HTR-8/SVneo (cell line): ENCODE data around the gene CTNND2.

Experiments used
- DNase-seq: peaks from one replicate; pipeline ENCODE4 v3.0.0; 2011; ENCODE audit warnings: low spot score, mixed read lengths; ENCODE audit not compliant: insufficient read length
- FAIRE-seq: peaks from 2 replicates; lab custom pipeline; 2011; peaks lifted over from hg19 to GRCh38; lab: Jason Lieb, UNC

The CTNND2 gene

DNA sequence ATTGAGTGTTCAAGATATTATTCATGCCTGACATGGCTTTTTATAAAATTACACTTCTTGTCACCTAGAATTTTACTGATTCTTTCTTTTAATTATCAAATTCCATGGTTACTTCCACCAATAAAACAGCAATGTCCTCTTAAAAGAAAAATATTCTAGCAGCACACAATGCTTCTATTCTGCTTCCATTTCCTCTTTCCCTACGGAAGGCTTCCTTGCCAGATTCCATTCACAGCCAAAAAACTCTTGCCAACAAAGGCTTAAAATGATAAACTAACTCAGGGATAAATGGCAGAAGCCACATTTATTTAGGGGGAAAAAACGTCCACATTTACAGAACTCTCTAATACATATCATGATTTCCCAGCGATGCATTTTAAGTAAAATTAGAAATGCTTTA is 111.6 kb downstream of the CTNND2 start:
- FAIRE-seq (no peak), DNase-seq (no peak)

DNA sequence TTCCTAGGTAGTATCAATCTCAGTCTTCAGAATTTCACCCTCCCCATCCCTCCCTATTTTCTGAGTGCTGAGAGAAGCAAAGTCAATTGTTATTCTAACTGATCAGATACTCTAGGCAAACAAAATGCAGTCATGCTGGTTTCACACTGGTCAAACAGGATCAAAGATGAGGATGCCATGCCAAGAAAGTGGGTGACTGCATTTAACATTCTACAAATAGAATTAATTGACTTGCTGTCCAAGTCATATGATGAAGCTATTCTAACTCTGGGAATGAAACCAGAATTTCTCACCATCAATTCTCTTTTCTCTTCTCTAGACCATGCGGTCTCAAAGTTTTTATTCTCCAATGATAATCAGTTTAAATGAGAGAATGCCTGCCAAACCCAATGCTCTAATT is 112.5 kb downstream of the CTNND2 start:
- FAIRE-seq (no peak), DNase-seq (no peak)

DNA sequence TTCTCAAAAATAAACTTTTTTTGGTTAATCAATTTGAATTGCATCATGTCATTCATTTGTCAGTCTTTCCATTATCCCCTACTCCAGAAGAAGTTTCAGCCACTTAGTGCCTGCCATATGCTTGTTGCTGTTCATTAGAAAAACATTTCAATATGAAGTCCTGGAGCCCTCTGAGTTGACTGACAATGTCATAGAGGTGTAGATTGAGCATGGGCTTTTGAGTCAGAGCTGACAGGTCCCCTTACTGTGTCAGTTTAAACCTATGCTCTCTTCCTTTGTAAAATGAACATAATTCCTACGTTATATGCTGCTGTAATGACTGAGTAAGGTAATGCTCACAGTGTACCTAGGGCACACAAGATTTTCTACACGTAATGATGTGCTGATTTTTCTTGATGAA is 114.0 kb downstream of the CTNND2 start:
- FAIRE-seq = peak; percentile 13

DNA sequence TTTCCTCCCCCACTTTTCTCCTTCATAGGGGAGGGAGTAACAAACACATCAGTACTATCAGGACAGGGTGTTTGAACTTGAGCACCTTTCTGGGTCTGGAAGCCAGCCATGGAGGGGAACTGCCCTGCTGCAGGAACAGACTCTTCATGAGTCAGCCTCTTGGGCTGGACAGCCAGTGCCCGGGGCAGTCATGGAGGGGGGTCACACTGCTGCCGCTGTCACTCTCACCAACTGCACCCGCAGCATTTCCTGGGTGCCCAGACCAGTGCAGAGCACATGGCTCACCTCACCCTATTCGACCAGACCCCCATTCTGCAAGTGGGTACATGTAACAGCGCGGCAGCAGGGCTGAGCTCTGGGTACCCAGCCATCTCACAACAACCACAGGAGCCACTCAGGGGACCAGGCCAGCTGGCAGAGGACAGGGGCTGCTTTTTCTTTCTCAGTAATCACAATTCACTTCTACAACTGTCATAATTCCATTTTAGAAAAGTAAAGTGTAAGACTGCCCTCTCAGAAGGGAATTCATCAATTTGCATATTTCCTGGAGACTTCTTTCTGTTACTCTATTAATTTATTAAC is 118.4 kb downstream of the CTNND2 start:
- peak; percentile 42 for FAIRE-seq

More for the DNA sequence above, 114.0 kb downstream of the CTNND2 start:
- DNase-seq = no peak

DNA sequence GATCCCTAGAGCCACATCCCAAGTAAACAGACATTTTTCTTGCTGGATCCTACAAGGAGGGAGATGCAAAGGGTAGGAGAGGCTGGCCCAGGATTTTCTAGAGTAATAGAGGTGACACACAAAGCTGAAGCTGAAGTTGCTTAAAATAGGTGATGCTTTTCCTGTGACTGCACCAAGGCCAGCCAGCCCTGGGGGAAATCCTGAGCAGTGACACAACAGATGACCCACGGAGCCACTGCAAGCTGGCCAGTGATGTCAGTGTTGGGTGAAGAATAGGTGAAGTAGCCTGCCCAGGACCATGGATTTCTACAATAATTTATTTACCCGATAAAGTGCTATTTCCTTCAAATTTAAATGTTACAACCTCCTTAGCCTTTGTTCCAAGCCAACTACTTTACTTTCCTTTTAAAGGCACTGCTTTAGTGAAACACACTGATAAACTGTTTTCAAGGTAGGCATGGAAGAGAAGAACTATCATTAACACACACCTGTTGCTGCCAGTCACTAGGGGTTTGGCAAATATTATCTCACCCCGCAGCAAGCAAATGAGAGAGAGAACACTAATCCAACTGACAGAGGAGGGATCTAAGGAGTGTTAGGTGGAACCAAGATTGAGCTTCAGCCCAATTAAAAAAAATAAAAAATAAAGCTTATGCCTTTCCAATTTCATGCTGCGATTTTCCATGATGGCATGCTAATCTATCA is 123.5 kb downstream of the CTNND2 start:
- no peak for FAIRE-seq
- no peak for DNase-seq

More for the DNA sequence above, 118.4 kb downstream of the CTNND2 start:
- DNase-seq = no peak

DNA sequence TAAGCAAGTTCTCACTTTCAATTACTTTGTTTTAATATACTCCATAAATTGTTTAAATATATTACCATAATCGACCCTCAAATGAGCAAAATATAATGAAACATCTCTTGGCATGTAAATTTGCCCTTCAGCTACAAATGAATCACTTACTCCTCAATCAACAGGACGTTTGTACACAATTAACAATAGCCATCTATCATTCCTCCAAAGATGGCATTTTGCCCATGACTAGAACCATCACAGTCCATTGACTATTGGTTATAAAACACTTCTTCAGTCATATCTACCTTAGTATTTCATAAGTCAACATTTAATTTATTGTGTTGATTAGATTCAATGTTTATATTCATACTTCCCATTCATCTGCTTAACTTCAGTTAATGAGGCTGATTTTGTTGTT is 127.2 kb downstream of the CTNND2 start:
- DNase-seq (no peak), FAIRE-seq (no peak)

DNA sequence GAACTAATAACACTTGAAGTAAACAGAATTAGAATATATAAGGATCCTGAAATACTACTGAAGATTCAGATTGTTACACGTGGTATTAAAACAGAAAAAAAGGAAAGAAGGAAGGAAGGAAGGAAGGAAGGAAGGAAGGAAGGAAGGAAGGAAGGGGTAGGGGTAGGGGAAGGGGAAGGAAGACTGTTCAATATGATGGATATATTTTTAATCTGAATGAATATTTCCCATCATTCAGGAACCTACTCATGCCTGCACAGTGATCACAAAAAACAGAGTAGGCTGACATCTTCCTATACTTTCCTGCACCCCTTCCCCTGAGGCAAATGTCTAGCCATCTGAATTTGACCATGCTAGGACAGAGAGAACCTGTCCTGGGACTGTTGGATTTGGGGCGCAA is 133.9 kb downstream of the CTNND2 start:
- FAIRE-seq = no peak
- DNase-seq = no peak

DNA sequence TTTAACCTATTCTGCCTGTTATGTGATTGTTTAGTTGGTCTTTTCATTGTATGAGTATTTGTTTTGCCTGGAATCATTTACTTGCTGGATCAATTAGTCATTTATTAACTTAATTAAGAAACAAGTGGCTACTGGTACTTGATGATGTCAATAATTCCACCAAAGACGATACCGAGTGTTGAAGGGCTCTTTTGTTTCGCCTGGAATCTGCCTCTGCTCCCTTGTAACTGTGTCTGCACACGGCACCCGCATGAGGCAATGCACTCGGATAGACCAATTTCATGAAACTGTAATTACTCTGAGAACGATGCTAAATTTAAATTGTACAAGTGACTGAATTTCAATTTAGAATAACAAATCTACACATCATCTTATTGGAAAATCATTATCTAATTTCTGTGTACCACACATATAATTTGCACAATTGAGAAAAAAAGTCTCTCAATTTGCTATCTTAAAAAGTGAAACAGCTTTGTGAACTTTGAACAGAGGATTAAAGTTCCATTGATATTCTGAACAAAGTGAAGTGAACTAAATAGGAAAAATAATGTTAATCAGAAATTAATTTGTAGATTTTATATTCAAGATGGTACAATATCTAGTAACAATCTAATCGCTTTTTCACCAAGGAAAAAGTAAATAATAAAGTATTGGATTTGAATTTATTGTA is 143.2 kb downstream of the CTNND2 start:
- DNase-seq (no peak), FAIRE-seq (no peak)

DNA sequence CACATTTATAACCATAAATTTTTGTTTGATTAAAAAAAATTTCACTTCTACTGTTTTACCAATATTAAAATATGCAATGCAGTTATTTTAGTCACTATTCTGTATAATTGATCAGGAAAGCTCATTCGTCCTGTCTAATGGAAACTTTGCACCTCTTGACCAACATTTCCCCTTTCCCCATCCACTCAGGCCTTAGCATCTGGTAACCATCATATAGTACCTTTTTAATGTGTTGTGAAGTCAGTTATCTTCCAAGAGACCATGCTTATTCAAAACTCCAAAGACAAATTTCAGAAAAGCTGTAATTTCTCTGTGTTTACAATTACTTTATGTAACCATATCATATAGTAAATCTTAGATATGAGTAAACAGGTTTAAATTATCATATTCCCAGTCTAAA is 145.9 kb downstream of the CTNND2 start:
- FAIRE-seq = no peak
- no peak for DNase-seq

DNA sequence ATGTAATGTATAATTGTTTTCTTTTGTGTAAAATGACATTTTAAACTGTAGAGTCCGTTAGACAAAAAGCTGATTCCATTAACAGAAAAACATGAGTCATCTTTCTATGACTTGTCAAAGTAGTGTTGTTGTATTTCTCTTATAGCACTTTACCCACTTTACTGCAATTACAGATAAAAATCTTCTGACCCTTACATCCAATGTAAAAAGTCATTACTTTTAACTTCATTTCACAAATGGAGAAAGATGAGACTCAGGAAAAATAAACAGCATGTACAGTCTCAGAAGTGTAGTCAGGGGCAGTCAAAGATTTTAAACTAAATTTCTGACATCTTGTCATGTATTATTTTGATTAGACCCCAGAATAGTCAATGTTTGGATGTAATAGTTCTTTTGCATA is 146.6 kb downstream of the CTNND2 start:
- no peak for FAIRE-seq
- DNase-seq = no peak

DNA sequence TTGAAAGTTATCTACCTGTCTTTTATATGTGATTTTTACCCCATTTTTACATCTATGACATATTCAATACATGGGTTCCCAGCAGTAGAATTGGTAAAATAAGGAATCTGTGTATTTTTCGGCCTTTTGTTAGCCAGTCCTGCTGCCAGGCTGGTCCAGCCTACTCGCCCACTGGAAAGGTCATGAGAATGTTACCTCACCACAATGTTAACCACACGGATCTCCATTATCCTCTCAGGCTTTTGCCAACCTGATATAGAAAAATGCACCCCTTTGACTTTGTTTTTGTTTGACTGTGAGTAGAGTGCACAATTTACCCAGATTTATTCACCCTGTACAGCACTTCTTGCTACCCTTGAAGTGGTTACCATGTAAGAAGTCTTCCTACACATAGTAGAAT is 167.2 kb downstream of the CTNND2 start:
- FAIRE-seq (no peak), DNase-seq (no peak)

DNA sequence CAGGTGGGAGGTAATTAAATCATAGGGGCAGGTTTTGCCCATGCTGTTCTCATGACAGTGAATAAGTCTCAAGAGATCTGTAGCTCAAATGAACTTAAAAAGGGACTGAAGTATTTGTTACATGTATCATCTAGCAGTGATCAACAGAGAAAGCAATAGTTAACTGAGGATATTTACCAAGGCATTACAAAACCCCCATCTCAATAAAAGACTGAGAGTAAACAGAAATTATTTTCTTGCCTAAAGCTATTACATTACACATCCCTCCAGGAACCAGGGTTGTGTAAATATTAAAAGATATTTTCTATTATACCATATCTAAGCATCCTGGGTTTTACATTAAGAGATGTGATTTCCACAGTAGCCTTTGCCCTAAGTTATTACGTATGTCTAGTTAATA is 169.9 kb downstream of the CTNND2 start:
- FAIRE-seq = no peak

DNA sequence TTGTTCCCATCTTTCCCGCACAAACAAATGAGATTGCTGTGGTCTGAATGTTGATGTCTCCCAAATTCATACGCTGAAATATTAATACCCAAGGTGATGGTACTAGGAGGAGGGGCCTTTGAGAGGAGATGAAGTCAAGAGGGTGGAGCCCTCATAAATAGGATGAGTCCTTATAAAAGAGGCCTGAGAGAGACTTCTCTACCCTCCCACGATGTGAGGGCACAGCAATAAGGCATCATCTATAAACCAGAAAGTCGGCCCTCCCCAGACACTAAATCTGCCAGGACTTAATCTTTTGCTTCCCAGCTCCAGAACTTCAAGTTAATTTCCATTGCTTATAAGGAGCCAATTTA is 170.4 kb downstream of the CTNND2 start:
- DNase-seq (no peak), FAIRE-seq (no peak)

More for the DNA sequence above, 169.9 kb downstream of the CTNND2 start:
- DNase-seq = no peak

DNA sequence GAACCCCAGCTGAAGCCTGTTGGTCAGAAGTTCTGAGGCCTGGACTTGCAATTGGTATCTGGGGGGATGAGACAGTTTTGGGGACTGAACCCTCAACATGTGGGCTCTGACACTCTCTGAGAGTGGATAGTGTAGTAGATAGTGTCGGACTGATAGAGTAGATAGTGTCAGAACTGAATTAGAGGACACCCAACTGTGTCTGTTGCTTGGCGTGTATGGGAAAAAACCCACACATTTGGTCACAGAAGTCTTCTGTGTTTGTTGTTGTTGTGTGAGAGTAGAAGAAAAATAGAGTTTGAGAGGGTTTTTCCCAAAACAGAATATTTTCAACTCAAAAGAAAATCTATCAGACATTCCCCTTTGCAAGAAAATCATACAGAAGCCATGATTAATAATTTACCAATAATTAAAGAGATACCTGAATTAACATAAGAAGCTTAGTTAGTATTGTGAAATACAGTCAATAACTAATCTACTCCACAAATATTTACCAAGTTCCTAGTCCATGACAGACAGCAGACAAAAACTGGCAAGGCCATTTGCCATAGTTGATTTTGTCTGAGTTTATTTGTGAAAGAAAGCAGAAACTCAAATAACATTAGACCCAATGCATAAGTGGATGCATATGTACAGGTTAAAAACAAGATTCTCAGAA is 170.9 kb downstream of the CTNND2 start:
- FAIRE-seq (no peak), DNase-seq (no peak)

DNA sequence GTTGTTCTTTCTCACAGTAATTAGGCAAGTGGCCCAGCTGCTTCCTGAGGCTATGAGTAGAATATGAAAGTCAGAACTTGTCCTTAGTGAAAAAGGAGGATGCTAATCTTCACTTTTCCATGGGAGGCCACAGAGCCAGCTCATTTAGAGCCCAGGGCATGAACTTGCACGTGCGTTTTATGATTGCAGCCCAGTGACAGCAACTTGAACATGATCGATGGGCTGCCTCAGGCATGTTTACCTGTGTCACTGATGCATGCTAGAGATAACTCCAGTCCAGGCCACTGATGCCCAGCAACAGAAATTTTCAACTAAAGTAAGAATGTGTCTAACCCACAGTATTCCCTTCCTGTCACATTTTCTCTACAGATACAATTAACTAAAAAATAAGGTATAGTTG is 179.3 kb downstream of the CTNND2 start:
- FAIRE-seq (no peak), DNase-seq (no peak)

DNA sequence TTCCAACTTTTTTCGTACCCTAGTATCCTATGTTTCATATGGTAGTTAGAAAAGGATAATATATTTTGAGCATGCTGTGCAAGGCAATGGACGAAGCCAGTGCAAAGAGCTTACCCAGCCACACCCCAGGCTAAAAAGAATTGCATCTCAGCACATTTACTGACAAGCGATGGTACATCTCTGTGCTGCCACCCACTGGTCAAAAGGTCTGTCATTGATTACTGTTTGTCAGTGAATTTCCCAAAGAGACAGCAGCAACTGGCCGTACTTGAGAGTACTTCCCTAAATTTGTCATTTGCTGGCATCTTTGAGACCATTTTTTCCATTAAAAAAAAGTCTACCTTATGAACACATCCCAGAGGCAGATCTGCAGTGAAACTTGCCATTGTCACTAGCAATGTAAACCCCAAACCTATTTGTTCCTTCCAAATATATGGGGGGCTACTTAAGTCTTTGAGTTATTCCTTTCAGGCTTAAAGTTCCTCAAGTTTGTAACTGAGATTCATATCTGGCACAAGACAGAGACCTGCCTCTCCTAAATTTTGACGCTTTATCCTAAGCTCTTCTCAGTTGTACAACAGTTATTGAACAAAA is 184.3 kb downstream of the CTNND2 start:
- peak; percentile 38 for DNase-seq
- FAIRE-seq = no peak

DNA sequence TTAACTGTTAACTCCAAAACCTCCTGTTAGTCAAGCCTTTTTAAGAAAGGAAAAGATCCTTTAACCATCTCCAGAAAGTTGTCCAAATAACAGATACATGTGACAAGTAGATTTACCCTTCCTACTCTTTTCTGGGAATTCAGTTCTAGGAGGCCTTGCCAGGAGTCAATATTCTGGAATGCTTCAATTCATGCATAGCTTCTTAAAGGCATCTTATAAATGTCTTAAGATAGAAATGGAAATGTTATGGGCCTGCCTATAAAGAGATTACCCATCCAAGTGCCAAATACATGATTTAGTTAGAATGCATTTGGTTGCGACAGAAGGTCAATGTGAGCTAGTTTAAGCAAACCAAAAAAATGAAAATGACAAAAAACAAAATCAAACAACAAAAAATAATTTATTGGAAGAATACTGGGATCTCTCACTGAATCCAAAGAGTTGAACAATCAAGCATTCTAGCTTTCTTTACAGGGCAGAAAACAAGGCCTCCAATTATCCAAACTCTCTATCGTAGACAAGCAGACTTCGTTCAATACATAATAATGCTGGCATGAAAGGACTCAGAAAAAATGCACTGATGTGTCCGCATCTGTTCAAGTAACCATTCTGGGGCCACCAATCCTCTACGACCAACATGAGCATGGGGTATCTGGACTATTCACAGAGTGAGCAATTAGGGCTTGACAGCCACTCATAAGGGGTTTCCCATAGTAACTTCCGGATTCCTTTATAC is 188.6 kb downstream of the CTNND2 start:
- DNase-seq (no peak), FAIRE-seq (no peak)

DNA sequence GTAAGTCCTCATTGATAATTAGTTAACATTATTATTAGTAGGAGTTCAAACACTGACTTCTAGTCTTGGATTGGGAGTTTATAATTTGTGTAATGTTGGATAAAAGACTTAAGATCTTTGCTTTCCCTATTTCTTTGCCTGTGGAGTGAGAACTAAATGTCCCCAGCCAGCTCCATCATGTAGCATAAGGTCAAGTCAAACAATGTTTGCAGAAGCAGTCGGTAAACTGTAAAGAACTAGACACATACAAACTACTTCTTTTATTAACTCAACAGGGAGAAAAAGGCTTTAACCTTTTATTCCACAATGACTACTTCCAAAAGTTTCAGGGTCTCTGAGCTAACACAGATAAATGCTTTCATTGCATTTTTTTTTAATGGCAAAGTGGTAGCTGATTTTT is 192.3 kb downstream of the CTNND2 start:
- FAIRE-seq (no peak), DNase-seq (no peak)

DNA sequence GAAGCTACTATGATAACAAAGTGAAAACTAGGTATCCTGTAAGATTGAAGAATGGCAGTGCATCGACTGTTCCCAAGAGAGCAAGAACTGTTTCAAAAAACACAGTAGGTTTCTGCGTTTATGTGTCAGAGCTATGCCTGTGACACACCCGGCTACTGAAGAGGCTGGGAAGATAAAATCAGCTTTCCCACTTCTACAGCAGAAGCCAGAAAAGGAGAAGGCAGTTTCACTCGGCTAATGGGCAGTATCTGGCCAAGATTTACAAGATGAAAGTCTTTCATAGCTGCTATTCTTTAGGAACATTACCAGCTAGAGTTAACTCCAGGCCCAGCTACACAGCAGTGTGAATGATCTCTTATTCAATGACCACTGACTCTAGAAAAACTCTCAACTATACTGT is 195.2 kb downstream of the CTNND2 start:
- no peak for DNase-seq
- FAIRE-seq = peak; percentile 51

DNA sequence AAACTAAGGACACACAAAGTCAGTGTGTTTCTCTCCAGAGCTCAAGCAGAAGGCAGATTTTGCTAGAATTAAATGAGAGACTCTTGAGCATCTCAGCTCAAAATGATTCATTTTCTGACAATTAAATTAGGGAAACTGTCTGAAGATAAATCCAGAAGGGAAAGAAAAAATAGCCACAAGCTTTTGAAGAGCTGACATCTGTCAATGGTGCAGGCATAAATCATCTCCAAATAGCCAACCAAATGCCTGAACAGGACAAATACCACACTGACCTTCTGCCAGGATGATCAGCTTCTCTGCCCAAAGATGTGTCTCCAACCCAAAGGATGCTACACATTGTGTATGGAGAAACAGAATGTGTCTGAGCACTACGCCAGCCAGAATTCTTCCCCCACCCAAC is 199.3 kb downstream of the CTNND2 start:
- FAIRE-seq = peak; percentile 36
- DNase-seq = no peak
